K562 (cell line): ENCODE measurements around the gene SGPL1. TPM values are rescaled to one million over a fixed set of nuclear protein-coding genes. Genes with fewer than 3 reads are reported as not detected.

ENCODE experiments used
- ATAC-seq: fragments of 200-7000 bp; cut with Tn5 transposase; 3 replicates; pipeline ENCODE4 v1.9.1; 2020; ENCODE audit warnings: moderate library complexity
- BruUV-seq: library from RNA; stranded (reverse); fragments of 400-500 nt; replicated peaks from 2 replicates; lab custom pipeline; 2021; lab: Mats Ljungman, UMichigan
- CTCF ChIA-PET: fragments of 300-600 bp; formaldehyde crosslinking; extraction: SDS; loops from one replicate; lab custom pipeline; 2021; ENCODE audit warnings: low intra/inter-chr PET ratio; lab: Yijun Ruan, JAX
- POLR2A ChIA-PET: fragments of 300-600, 350-650 bp; sonication (Branson Sonifier 250); formaldehyde crosslinking; extraction: SDS; loops from one replicate; lab custom pipeline; 2021; ENCODE audit warnings: antibody characterized with exemption, inconsistent platforms; lab: Yijun Ruan, JAX
- DNase-seq, 4 experiments: peaks; one replicate each; pipeline versions ENCODE4 v3.0.0 to v3.0.0-alpha.2; 2011 to 2018; ENCODE audit warnings: low spot score in 3 of 4, mixed read lengths in 3 of 4; ENCODE audit errors: extremely low read depth in 1 of 4
- FAIRE-seq: peaks from 2 replicates; lab custom pipeline; 2011; peaks lifted over from hg19 to GRCh38; lab: Jason Lieb, UNC
- H2AFZ ChIP-seq: 2 replicates; pipeline ENCODE4 v1.6.0; 2011; ENCODE audit warnings: low read depth, low read length, control low read depth, inconsistent platforms
- H3K27ac ChIP-seq: fragments of 200-600 bp; 3 replicates; pipeline ENCODE4 v1.8.0; 2011; ENCODE audit warnings: low read depth, mild to moderate bottlenecking, control low read depth, inconsistent platforms, low read length, moderate library complexity, mixed read lengths; ENCODE audit errors: extremely low read depth
- H3K27me3 ChIP-seq, 2 experiments: fragments of 300-600 bp in 1 of 2; 2 replicates in 1 of 2; 3 replicates in 1 of 2; pipeline versions ENCODE4 v1.6.0 to v1.8.0; 2011; ENCODE audit warnings: inconsistent platforms in 2 of 2, low read length in 2 of 2, mild to moderate bottlenecking in 1 of 2, mixed read lengths in 1 of 2, moderate library complexity in 1 of 2; ENCODE audit not compliant: control insufficient read depth in 2 of 2, insufficient read depth in 2 of 2
- H3K36me3 ChIP-seq: fragments of 300-600 bp; 3 replicates; pipeline ENCODE4 v1.8.0; 2011; ENCODE audit warnings: mild to moderate bottlenecking, low read length, inconsistent platforms; ENCODE audit not compliant: control insufficient read depth, insufficient read depth
- H3K4me1 ChIP-seq, 2 experiments: fragments of 200-600 bp in 1 of 2; replicated peaks in 1 of 2; 2 replicates in 1 of 2; 3 replicates in 1 of 2; pipeline versions ENCODE4 v1.5.1 to v1.8.0; 2011; ENCODE audit warnings: inconsistent platforms in 2 of 2, low read length in 2 of 2, mild to moderate bottlenecking in 1 of 2, mixed read lengths in 1 of 2, moderate library complexity in 1 of 2; ENCODE audit not compliant: control insufficient read depth in 2 of 2, insufficient read depth in 2 of 2
- H3K4me2 ChIP-seq: 2 replicates; pipeline ENCODE4 v1.6.1; 2011; ENCODE audit warnings: low read length, control low read depth, inconsistent platforms, mixed read lengths; ENCODE audit not compliant: insufficient read depth
- H3K4me3 ChIP-seq: fragments of 200-600 bp; sonication (generic), shearing (Covaris generic); 2 replicates; pipeline ENCODE4 v1.5.1; 2016; ENCODE audit warnings: control low read depth, inconsistent platforms
- H3K79me2 ChIP-seq: fragments of 200-600 bp; 3 replicates; pipeline ENCODE4 v1.8.0; 2011; ENCODE audit warnings: low read length, inconsistent platforms; ENCODE audit not compliant: control insufficient read depth, insufficient read depth
- H3K9ac ChIP-seq, 2 experiments: 2 replicates each; pipeline versions ENCODE4 v1.6.0 to v1.6.1; 2011; ENCODE audit warnings: low read depth in 2 of 2, low read length in 2 of 2, control low read depth in 1 of 2, inconsistent platforms in 1 of 2, mild to moderate bottlenecking in 1 of 2, mixed read lengths in 1 of 2; ENCODE audit not compliant: insufficient read depth in 1 of 2
- H3K9me1 ChIP-seq: one replicate; pipeline ENCODE4 v1.6.0; 2011; ENCODE audit warnings: inconsistent platforms, mild to moderate bottlenecking, low read length, moderate library complexity; ENCODE audit not compliant: control insufficient read depth, insufficient read depth
- H3K9me3 ChIP-seq: replicated peaks from 2 replicates; pipeline ENCODE4 v1.5.1; 2011; ENCODE audit warnings: low read depth, low read length, inconsistent platforms; ENCODE audit not compliant: control insufficient read depth, insufficient read depth
- H4K20me1 ChIP-seq: replicated peaks from 2 replicates; pipeline ENCODE4 v1.6.1; 2011; ENCODE audit warnings: low read length, inconsistent platforms, mixed read lengths; ENCODE audit not compliant: control insufficient read depth, insufficient read depth
- CREB1 ChIP-seq, 2 experiments: sonication (generic) in 1 of 2; formaldehyde crosslinking in 1 of 2; IDR thresholded peaks; 2 replicates each; pipeline versions ENCODE4 v1.6.1 to v1.8.0; 2012 to 2022; ENCODE audit warnings: inconsistent platforms in 1 of 2, mild to moderate bottlenecking in 1 of 2, missing genetic modification reagents in 1 of 2, moderate library complexity in 1 of 2
- CTCFL ChIP-seq: IDR thresholded peaks from 2 replicates; pipeline ENCODE4 v1.6.1; 2011; ENCODE audit warnings: borderline replicate concordance, low read depth, mild to moderate bottlenecking, moderate library complexity, low read length; ENCODE audit not compliant: insufficient read depth, poor library complexity, severe bottlenecking
- DACH1 ChIP-seq: fragments of 450-650 bp; IDR thresholded peaks from 2 replicates; pipeline ENCODE4 v1.6.1; 2018; ENCODE audit not compliant: partially characterized antibody
- FIP1L1 ChIP-seq: fragments of 200-400 bp; formaldehyde crosslinking; IDR thresholded peaks from 2 replicates; pipeline ENCODE4 v1.6.1; 2018; ENCODE audit warnings: mild to moderate bottlenecking, low read depth, low read length; ENCODE audit not compliant: poor library complexity, severe bottlenecking
- LCOR ChIP-seq: sonication (generic); formaldehyde crosslinking; IDR thresholded peaks from 2 replicates; pipeline ENCODE4 v1.8.0; 2022; ENCODE audit warnings: mild to moderate bottlenecking, missing genetic modification reagents
- MITF ChIP-seq: IDR thresholded peaks from 2 replicates; pipeline ENCODE4 v1.6.1; 2014; ENCODE audit warnings: antibody characterized with exemption
- NRF1 ChIP-seq, 2 experiments: fragments of 450-650 bp; IDR thresholded peaks in 1 of 2; conservative IDR thresholded peaks in 1 of 2; 2 replicates each; pipeline ENCODE4 v1.6.1; 2014; ENCODE audit warnings: mild to moderate bottlenecking in 2 of 2
- RFX5 ChIP-seq: IDR thresholded peaks from 2 replicates; pipeline ENCODE4 v1.6.1; 2011; ENCODE audit warnings: low read depth, mild to moderate bottlenecking, improper control_type of control experiment, low read length
- SMARCA5 ChIP-seq: fragments of 450-650 bp; IDR thresholded peaks from 2 replicates; pipeline ENCODE4 v1.6.1; 2016
- SP1 ChIP-seq: sonication (generic); formaldehyde crosslinking; IDR thresholded peaks from 2 replicates; pipeline ENCODE4 v1.8.1; 2022; ENCODE audit warnings: mild to moderate bottlenecking, missing genetic modification reagents
- XRCC3 ChIP-seq: fragments of 450-650 bp; IDR thresholded peaks from 2 replicates; pipeline ENCODE4 v1.6.1; 2017; ENCODE audit warnings: mild to moderate bottlenecking, moderate library complexity
- ZBTB34 ChIP-seq: fragments of 250-450 bp; sonication (Bioruptor Pico); IDR thresholded peaks from 2 replicates; pipeline ENCODE4 v1.8.0; 2021; ENCODE audit warnings: mild to moderate bottlenecking, moderate library complexity
- ZBTB9 ChIP-seq: fragments of 450-650 bp; formaldehyde crosslinking; IDR thresholded peaks from 2 replicates; pipeline ENCODE4 v1.4.0; 2020; ENCODE audit warnings: mild to moderate bottlenecking, moderate library complexity
- ZFPM2 ChIP-seq: fragments of 250-450 bp; sonication (Bioruptor Pico); IDR thresholded peaks from 2 replicates; pipeline ENCODE4 v1.5.1; 2022; ENCODE audit warnings: mild to moderate bottlenecking
- ZNF431 ChIP-seq: sonication (generic); formaldehyde crosslinking; IDR thresholded peaks from 2 replicates; pipeline ENCODE4 v1.8.0; 2022; ENCODE audit warnings: mild to moderate bottlenecking, missing genetic modification reagents
- ZNF584 ChIP-seq: fragments of 200-800 bp; sonication (Bioruptor generic); IDR thresholded peaks from 2 replicates; pipeline ENCODE4 v1.6.1; 2016; ENCODE audit warnings: low read depth, mild to moderate bottlenecking, missing genetic modification characterization, missing compliant biosample characterization
- ZNF717 ChIP-seq: fragments of 250-450 bp; sonication (Bioruptor Pico); IDR thresholded peaks from 2 replicates; pipeline ENCODE4 v1.5.0; 2021
- WGBS: fragments of 100-300 bp; shearing (Covaris generic); methylation state at CpG from one replicate; pipeline ENCODE4 v1.1.6; 2016; ENCODE audit warnings: low coverage, mixed read lengths; ENCODE audit not compliant: insufficient coverage; ENCODE audit errors: missing lambda C conversion rate; 5-methylcytosine and 5-hydroxymethylcytosine counted together
- in situ Hi-C: fragments of 300-500 bp; cut with MboI; formaldehyde crosslinking; loops from 4 replicates; pipeline ENCODE4 v1.15.0; 2018; ENCODE audit warnings: inconsistent platforms, mixed read lengths
- intact Hi-C: fragments of 100-400 bp; cut with micrococcal nuclease; formaldehyde crosslinking; loops from 2 replicates; pipeline ENCODE4 v1.14.2; 2022
- polyA plus RNA-seq, 8 experiments: library from polyadenylated mRNA; depleted of rRNA in 4 of 8; stranded (reverse) in 5 of 8; unstranded in 3 of 8; fragments of >200 nt; fragmentation: Nextera tagmentation in 2 of 8; fragmentation: Illumina TruSeq in 1 of 8; extraction: Ambion mirVana in 2 of 8; extraction: Trizol in 1 of 8; gene quantifications; 2 replicates each; pipeline versions ENCODE4 v1.2.1 to v1.2.3, GENCODE V29; 2011 to 2014; ENCODE audit warnings: inconsistent platforms in 1 of 8, missing spikeins in 1 of 8
- total RNA-seq, 7 experiments: library from RNA; depleted of rRNA in 6 of 7; stranded (reverse); fragments of >200 nt in 6 of 7; fragmentation: Illumina TruSeq in 2 of 7; extraction: Trizol in 2 of 7; gene quantifications; 2 replicates each; pipeline versions ENCODE4 v1.2.1 to v1.2.3, GENCODE V29; 2011 to 2021; ENCODE audit warnings: low replicate concordance in 1 of 7

Gene SGPL1
- total and polyA plus RNA-seq, 9 of the 15 experiments (the other 6 are each of a cell fraction or from before 2014, with no cell fraction given), result 6.0 to 18.0 (median 8.7) TPM

- no peak for TF ChIP-seq SMARCA5
- no peak for TF ChIP-seq ZNF717 (CRISPR knock-in tag)
- TF ChIP-seq ZNF431 (CRISPR knock-in tag), result no peak
- TF ChIP-seq FIP1L1, result no peak
- no peak for TF ChIP-seq ZNF584
- TF ChIP-seq DACH1, result no peak
- TF ChIP-seq RFX5, result no peak
- no peak for TF ChIP-seq MITF
- TF ChIP-seq SP1 (CRISPR knock-in tag), result no peak
- no peak for TF ChIP-seq ZFPM2
- TF ChIP-seq ZBTB9 (CRISPR knock-in tag), result no peak
- no peak for TF ChIP-seq ZBTB34 (CRISPR knock-in tag)
- TF ChIP-seq XRCC3, result no peak
- no peak for TF ChIP-seq NRF1 (conservative IDR thresholded peaks at IDR 0.05 in 1 of 2, IDR thresholded peaks at IDR 0.05 in 1 of 2)
- no peak for TF ChIP-seq CREB1 (IDR thresholded peaks at IDR 0.05)
- TF ChIP-seq CREB1 (CRISPR knock-in tag; IDR thresholded peaks at IDR 0.05), result no peak
- TF ChIP-seq LCOR (CRISPR knock-in tag), result no peak
- no peak for TF ChIP-seq CTCFL
- H3K27me3 ChIP-seq, result no peaks in the 10 kb centered on the region; a peak in 1 of 5 replicates
- H3K79me2 ChIP-seq, result no peaks in the 10 kb centered on the region
- H4K20me1 ChIP-seq, result no peaks in the 10 kb centered on the region; the same call in 1 of the 2 replicates
- H3K36me3 ChIP-seq, result no peaks in the 10 kb centered on the region
- in situ Hi-C loops, result no loop called here
- BruUV-seq, result no TSS peak
- H3K4me3 ChIP-seq, result no peak overlapping the region
- no peak overlapping the region for H2AFZ ChIP-seq
- DNase-seq (peak in 1 of 4 experiments; percentile 6), ATAC-seq (no peak), FAIRE-seq (no peak)
- H3K9me1 ChIP-seq, result no peaks in the 10 kb centered on the region
- intact Hi-C loops, result no loop called here
- peak overlapping the region in 1 of 2 experiments; percentile 59; a peak in 2 of 4 replicates for H3K9ac ChIP-seq
- no peak overlapping the region for H3K27ac ChIP-seq
- H3K4me2 ChIP-seq, result no peak overlapping the region
- H3K4me1 ChIP-seq, result peaks cover 11 to 20% of the 10 kb centered on the region in 2 experiments
- H3K9me3 ChIP-seq, result no peaks in the 10 kb centered on the region
- ChIA-PET POLR2A (interaction anchor here (0.7 kb wide), 1 partner anchor 219 kb away, joined by 4 read pairs; no protein-coding TSS in a partner anchor), CTCF (no interaction called here)
- 37% methylated on average over 11 of the region's 11 CpGs for WGBS
Measured at GRCh38 chr10:70776455-70777005, 39.2 kb upstream of the SGPL1 start.
